ENCODE measurements around the gene IP6K2.

The IP6K2 gene

GRCh38 chr3:48689384-48689783 lies 27.6 kb downstream of the IP6K2 start:
- FAIRE-seq, result no peak
- no peak for DNase-seq (ENCODE audit: low spot score)

GRCh38 chr3:48688737-48689075 lies 28.3 kb downstream of the IP6K2 start:
- DNase-seq (ENCODE audit: low spot score) (no peak), FAIRE-seq (no peak)

GRCh38 chr3:48688032-48688736 lies 28.8 kb downstream of the IP6K2 start:
- no peak for FAIRE-seq
- no peak for DNase-seq (ENCODE audit: low spot score)

- no peak for FAIRE-seq
- no peak for DNase-seq (ENCODE audit: low spot score)
These were observed 29.8 kb downstream of the IP6K2 start for GRCh38 chr3:48687220-48687678.

- FAIRE-seq (no peak), DNase-seq (ENCODE audit: low spot score) (no peak)
These were observed 30.3 kb downstream of the IP6K2 start for GRCh38 chr3:48686538-48687219.

GRCh38 chr3:48685603-48686511 lies 31.2 kb downstream of the IP6K2 start, which contains the start of gene NCKIPSD:
Gene NCKIPSD, minus strand, starts transcription at chr3:48685915. Its CDS starts 108 bp downstream, at chr3:48685807.
- FAIRE-seq (peak; percentile 85), DNase-seq (ENCODE audit: low spot score) (peak; percentile 96)

GRCh38 chr3:48685293-48685602 lies 31.8 kb downstream of the IP6K2 start:
- DNase-seq (ENCODE audit: low spot score) (no peak), FAIRE-seq (no peak)

GRCh38 chr3:48684480-48685143 lies 32.4 kb downstream of the IP6K2 start:
- FAIRE-seq (no peak), DNase-seq (ENCODE audit: low spot score) (no peak)

GRCh38 chr3:48684054-48684349 lies 33.0 kb downstream of the IP6K2 start:
- DNase-seq (ENCODE audit: low spot score) (no peak), FAIRE-seq (no peak)

- FAIRE-seq (no peak), DNase-seq (ENCODE audit: low spot score) (no peak)
These were observed 34.2 kb downstream of the IP6K2 start for GRCh38 chr3:48682786-48683185.

GRCh38 chr3:48681974-48682610 lies 34.9 kb downstream of the IP6K2 start:
- DNase-seq (ENCODE audit: low spot score) (no peak), FAIRE-seq (no peak)

GRCh38 chr3:48681541-48681880 lies 35.5 kb downstream of the IP6K2 start:
- no peak for DNase-seq (ENCODE audit: low spot score)
- no peak for FAIRE-seq

GRCh38 chr3:48680811-48681540 lies 36.0 kb downstream of the IP6K2 start:
- no peak for FAIRE-seq
- DNase-seq (ENCODE audit: low spot score), result no peak

GRCh38 chr3:48679411-48680391 lies 37.3 kb downstream of the IP6K2 start:
- DNase-seq (ENCODE audit: low spot score) (no peak), FAIRE-seq (no peak)

GRCh38 chr3:48678566-48679380 lies 38.2 kb downstream of the IP6K2 start:
- no peak for DNase-seq (ENCODE audit: low spot score)
- peak; percentile 53 for FAIRE-seq

- FAIRE-seq (no peak), DNase-seq (ENCODE audit: low spot score) (no peak)
These were observed 39.0 kb downstream of the IP6K2 start for GRCh38 chr3:48678056-48678455.

GRCh38 chr3:48674505-48674904 lies 42.5 kb downstream of the IP6K2 start:
- DNase-seq (ENCODE audit: low spot score), result no peak
- no peak for FAIRE-seq

GRCh38 chr3:48672522-48672921 lies 44.5 kb downstream of the IP6K2 start:
- DNase-seq (ENCODE audit: low spot score), result no peak
- FAIRE-seq, result no peak

GRCh38 chr3:48664929-48665328 lies 52.1 kb downstream of the IP6K2 start:
- FAIRE-seq (peak; percentile 9), DNase-seq (ENCODE audit: low spot score) (no peak)

Measured in urothelium cell line (cell line).